Dermis blood vessel endothelial cell (primary cell): ENCODE measurements around the gene ATP5PB. TPM values are rescaled to one million over a fixed set of nuclear protein-coding genes. Genes with fewer than 3 reads are reported as not detected.

ENCODE experiments used
- DNase-seq: peaks from one replicate; pipeline ENCODE4 v3.0.0; 2010
- total RNA-seq: library from RNA; depleted of rRNA; stranded (reverse); fragments of >200 nt; gene quantifications from 2 replicates; pipeline ENCODE4 v1.2.3, GENCODE V29; 2014

Gene ATP5PB
- total RNA-seq, 1 donor from 2014 or later = 325 TPM

DNA sequence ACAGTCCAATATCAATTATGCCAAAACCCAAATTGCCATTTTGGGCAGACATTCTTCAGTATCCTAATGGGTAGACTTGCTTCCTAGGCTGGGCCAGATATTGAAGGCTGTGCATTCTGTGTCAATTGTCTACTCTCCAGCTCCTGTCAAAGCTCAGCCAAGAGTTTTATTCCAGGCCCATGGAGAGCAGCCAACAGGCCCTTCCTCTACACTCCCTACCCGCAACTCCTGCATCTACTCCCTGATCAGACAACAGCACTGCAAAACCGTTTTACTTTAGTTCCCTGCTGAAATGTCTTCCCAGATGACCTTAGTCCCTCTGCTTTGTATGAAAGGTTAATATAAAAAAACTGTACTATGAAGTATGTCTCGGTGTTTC lies 60.7 kb downstream of the ATP5PB start:
- DNase-seq = peak; percentile 39

DNA sequence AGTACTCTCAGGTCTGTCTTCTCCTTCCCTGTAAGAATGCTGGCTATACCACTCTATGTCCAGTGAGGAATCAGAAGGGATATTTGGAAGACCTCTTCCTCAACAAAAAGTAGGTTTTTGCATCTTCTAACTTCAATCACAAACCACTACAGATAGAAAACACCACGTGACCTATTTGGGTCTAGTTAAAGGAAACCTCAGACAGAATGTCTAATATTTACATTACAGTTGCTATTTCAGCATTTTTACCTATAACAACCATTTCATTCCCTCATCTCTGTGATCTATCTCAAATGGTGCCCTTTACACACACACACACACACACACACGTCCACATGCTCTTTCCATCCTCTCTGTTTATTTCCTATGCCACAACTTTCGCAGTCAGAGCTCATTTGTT lies 62.1 kb downstream of the ATP5PB start:
- DNase-seq = no peak

Other genes starting within 250 kb of the ATP5PB start
- gene DENND2D, start 248.8 kb upstream of the ATP5PB start, total RNA-seq = 2.6 and 2.7 TPM in 2 replicates
- gene CHI3L2, start 221.8 kb upstream of the ATP5PB start, total RNA-seq = under 0.01 TPM in 1 of 2 replicates, not detected in the other
- not detected in 2 replicates for gene CHIA, start 158.6 kb upstream of the ATP5PB start, total RNA-seq
- 0.84 and 1.0 TPM in 2 replicates for gene OVGP1, start 21.7 kb upstream of the ATP5PB start, total RNA-seq
- 52.2 and 65.2 TPM in 2 replicates for gene WDR77, start 208 bp upstream of the ATP5PB start, total RNA-seq
- under 0.01 and 0.09 TPM in 2 replicates for gene C1orf162, start 24.5 kb downstream of the ATP5PB start, total RNA-seq
- gene ADORA3, start 54.2 kb downstream of the ATP5PB start, total RNA-seq = not detected in 2 replicates
- gene TMIGD3, start 54.2 kb downstream of the ATP5PB start, total RNA-seq = not detected in 2 replicates
- gene RAP1A, start 170.3 kb downstream of the ATP5PB start, total RNA-seq = 21.1 and 49.1 TPM in 2 replicates